Measurements from ENCODE around the gene NEK7.
"Not testable (repeated sequence)": the region's sequence is repeated elsewhere in the genome, so short reads cannot be mapped to it uniquely, and the experiment has no call there.

Gene NEK7

GRCh38 chr1:198171667-198172540, 15.1 kb downstream of the NEK7 start:
- peak; percentile 33 for DNase-seq (ENCODE audit: low spot score)

GRCh38 chr1:198173832-198174231, 17.0 kb downstream of the NEK7 start:
- DNase-seq (ENCODE audit: low spot score) = no peak

- no peak for DNase-seq (ENCODE audit: low spot score)
These were observed 17.5 kb downstream of the NEK7 start for GRCh38 chr1:198174297-198174696.

GRCh38 chr1:198175423-198176170, 18.8 kb downstream of the NEK7 start:
- no peak for DNase-seq (ENCODE audit: low spot score)

GRCh38 chr1:198176179-198176578, 19.4 kb downstream of the NEK7 start:
- DNase-seq (ENCODE audit: low spot score) = no peak

- no peak for DNase-seq (ENCODE audit: low spot score)
These were observed 20.7 kb downstream of the NEK7 start for GRCh38 chr1:198177546-198177945.

- DNase-seq (ENCODE audit: low spot score) = no peak
These were observed 21.8 kb downstream of the NEK7 start for GRCh38 chr1:198178615-198179014.

GRCh38 chr1:198179556-198179981, 22.8 kb downstream of the NEK7 start:
- no peak for DNase-seq (ENCODE audit: low spot score)

GRCh38 chr1:198183605-198184004, 26.8 kb downstream of the NEK7 start:
- no peak for DNase-seq (ENCODE audit: low spot score)

- no peak for DNase-seq (ENCODE audit: low spot score)
These were observed 27.7 kb downstream of the NEK7 start for GRCh38 chr1:198184516-198184915.

- DNase-seq (ENCODE audit: low spot score) = no peak
These were observed 28.3 kb downstream of the NEK7 start for GRCh38 chr1:198185146-198185545.

- no peak for DNase-seq (ENCODE audit: low spot score)
These were observed 29.0 kb downstream of the NEK7 start for GRCh38 chr1:198185759-198186158.

- DNase-seq (ENCODE audit: low spot score) = no peak
These were observed 30.2 kb downstream of the NEK7 start for GRCh38 chr1:198186916-198187580.

- DNase-seq (ENCODE audit: low spot score) = no peak
These were observed 31.3 kb downstream of the NEK7 start for GRCh38 chr1:198187973-198188588.

GRCh38 chr1:198191117-198191516, 34.3 kb downstream of the NEK7 start:
- no peak for DNase-seq (ENCODE audit: low spot score)

GRCh38 chr1:198193871-198194270, 37.1 kb downstream of the NEK7 start:
- DNase-seq (ENCODE audit: low spot score) = not testable (repeated sequence)

- no peak for DNase-seq (ENCODE audit: low spot score)
These were observed 39.8 kb downstream of the NEK7 start for GRCh38 chr1:198196630-198197029.

GRCh38 chr1:198197285-198197684, 40.5 kb downstream of the NEK7 start:
- no peak for DNase-seq (ENCODE audit: low spot score)

GRCh38 chr1:198199105-198199504, 42.3 kb downstream of the NEK7 start:
- no peak for DNase-seq (ENCODE audit: low spot score)

- no peak for DNase-seq (ENCODE audit: low spot score)
These were observed 45.4 kb downstream of the NEK7 start for GRCh38 chr1:198201956-198202784.

GRCh38 chr1:198203434-198203833, 46.6 kb downstream of the NEK7 start:
- DNase-seq (ENCODE audit: low spot score) = no peak
